AG10803 (cell line): ENCODE data around the gene USH1G.

ENCODE experiments used
- DNase-seq: peaks from one replicate; pipeline ENCODE4 v3.0.0; 2010; ENCODE audit warnings: low read depth
- H3K4me3 ChIP-seq: 2 replicates; pipeline ENCODE4 v1.5.1; 2011; ENCODE audit warnings: mild to moderate bottlenecking, low read length, control low read depth
- CTCF ChIP-seq: conservative IDR thresholded peaks from 2 replicates; pipeline ENCODE4 v1.5.1; 2011; ENCODE audit warnings: mild to moderate bottlenecking, low read length, control low read depth, inconsistent platforms

USH1G gene

GRCh38 chr17:74959826-74960515 lies 36.9 kb upstream of the USH1G start:
- TF ChIP-seq CTCF, result no peak
- peak; percentile 17 for DNase-seq

DNA sequence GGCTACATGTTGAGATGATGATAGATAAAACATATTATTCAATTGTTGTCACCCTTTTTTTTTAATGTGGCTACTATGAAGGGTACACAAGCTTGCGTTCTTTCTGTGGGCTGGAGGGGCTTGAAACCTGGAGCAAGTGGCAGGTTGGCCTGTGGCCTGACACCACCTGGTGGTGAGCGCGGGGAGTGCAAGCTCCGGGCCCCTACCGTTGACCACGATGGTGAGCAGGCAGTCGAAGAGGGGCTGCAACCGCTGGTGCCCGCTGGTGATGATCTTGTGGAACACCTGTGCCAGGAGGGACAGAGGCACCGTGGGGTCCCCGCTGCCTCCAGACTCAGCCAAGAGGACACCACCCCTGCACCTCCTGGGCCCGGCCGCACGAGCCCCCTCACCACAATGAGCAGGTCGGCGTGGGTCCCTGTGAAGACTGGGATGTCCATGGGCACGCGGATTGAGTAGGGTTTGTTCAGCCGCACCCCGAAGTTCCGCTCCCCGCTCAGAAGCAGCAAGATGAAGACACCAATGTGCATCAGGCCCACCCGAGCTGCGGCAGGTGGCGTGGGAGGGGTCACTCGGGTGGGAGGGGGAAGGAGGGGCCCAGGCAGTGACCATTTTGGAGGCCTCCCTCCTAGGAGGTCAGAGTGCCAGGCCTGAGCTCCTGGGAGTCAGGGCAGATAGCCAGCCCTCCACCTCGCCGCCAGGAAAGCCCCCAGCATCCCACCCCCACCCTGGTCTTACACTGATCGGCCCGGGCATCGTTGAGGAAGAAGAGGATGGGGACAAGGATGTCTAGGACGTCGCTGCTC lies 35.1 kb upstream of the USH1G start:
- TF ChIP-seq CTCF, result peak; percentile 80
- DNase-seq, result peak; percentile 31
- H3K4me3 ChIP-seq, result no peak overlapping the region

More at GRCh38 chr17:74959826-74960515, 36.9 kb upstream of the USH1G start:
- no peak overlapping the region for H3K4me3 ChIP-seq

GRCh38 chr17:74956093-74956492 lies 33.0 kb upstream of the USH1G start:
- TF ChIP-seq CTCF, result no peak
- no peak overlapping the region for H3K4me3 ChIP-seq
- no peak for DNase-seq

GRCh38 chr17:74954665-74955421 lies 31.8 kb upstream of the USH1G start:
- no peak for TF ChIP-seq CTCF
- H3K4me3 ChIP-seq, result no peak overlapping the region
- no peak for DNase-seq

- no peak for TF ChIP-seq CTCF
- DNase-seq, result no peak
- no peak overlapping the region for H3K4me3 ChIP-seq
Observed at GRCh38 chr17:74954115-74954514, 31.1 kb upstream of the USH1G start.

GRCh38 chr17:74953134-74953687 lies 30.2 kb upstream of the USH1G start:
- H3K4me3 ChIP-seq, result no peak overlapping the region
- DNase-seq, result no peak
- TF ChIP-seq CTCF, result no peak
